Neural progenitor cell (in vitro differentiated cells): ENCODE results near the gene TMEM87B.

Source experiments
- EZH2phosphoT487 ChIP-seq: fragments of 200-600 bp; sonication (generic); IDR thresholded peaks from 2 replicates; pipeline ENCODE4 v1.6.1; 2017; ENCODE audit warnings: antibody characterized with exemption
- TF ChIP-seq, protein P1 (sequence below): fragments of 200-600 bp; sonication (generic); IDR thresholded peaks from 2 replicates; pipeline ENCODE4 v1.5.1; 2017; ENCODE audit warnings: antibody characterized with exemption, mild to moderate bottlenecking

DNA sequence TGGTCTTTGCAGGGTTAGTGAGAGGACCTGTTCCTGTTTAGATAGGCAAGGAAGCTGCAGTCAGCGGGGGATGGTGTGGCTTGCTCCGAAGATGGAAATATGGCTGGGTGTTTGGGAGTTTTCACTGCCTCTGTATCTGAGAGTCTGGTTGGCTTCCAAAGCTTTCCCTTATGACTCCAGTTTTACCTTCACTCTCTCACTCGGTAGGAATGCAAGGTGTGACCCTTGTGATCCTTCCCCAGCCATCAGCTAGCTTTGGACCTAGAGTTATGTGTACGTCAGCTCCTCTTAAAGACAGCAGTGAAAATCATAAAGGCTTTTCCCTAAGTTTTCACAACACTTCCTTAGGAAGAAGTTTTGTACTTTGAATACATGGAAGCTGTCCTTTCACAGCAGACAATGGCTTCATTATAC is 35.5 kb upstream of the TMEM87B start:
- TF ChIP-seq, protein P1, sequence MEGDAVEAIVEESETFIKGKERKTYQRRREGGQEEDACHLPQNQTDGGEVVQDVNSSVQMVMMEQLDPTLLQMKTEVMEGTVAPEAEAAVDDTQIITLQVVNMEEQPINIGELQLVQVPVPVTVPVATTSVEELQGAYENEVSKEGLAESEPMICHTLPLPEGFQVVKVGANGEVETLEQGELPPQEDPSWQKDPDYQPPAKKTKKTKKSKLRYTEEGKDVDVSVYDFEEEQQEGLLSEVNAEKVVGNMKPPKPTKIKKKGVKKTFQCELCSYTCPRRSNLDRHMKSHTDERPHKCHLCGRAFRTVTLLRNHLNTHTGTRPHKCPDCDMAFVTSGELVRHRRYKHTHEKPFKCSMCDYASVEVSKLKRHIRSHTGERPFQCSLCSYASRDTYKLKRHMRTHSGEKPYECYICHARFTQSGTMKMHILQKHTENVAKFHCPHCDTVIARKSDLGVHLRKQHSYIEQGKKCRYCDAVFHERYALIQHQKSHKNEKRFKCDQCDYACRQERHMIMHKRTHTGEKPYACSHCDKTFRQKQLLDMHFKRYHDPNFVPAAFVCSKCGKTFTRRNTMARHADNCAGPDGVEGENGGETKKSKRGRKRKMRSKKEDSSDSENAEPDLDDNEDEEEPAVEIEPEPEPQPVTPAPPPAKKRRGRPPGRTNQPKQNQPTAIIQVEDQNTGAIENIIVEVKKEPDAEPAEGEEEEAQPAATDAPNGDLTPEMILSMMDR, result no peak
- TF ChIP-seq EZH2phosphoT487, result no peak
